ENCODE measurements around the gene LOXL1.

DNA sequence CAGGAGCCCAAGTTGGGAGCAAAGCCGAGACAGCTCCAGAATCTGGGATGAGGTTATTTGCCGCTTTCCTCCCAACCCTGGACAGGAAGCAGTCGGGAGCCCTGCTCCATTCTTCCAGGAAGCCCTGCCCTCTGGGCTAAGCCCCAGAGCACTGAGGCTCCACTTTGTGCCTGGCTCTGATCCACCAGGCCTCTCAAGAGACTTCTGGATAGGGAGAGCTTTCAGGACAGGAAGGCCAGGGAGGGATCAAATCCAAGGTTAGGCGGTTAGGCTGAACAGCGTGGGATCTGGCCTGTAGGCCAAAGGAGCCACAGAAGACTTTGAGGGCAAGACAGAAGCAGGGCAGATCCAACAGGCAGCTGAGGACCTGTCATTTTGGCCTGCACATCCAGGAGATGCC is 65.0 kb downstream of the LOXL1 start:
- TF ChIP-seq BACH2 (CRISPR knock-in tag; IDR thresholded peaks at IDR 0.05; ENCODE audit: borderline replicate concordance) = no peak
- no peak for TF ChIP-seq OSR1 (CRISPR knock-in tag; IDR thresholded peaks at IDR 0.05)
- no peak for TF ChIP-seq CREB5 (CRISPR knock-in tag; IDR thresholded peaks at IDR 0.05; ENCODE audit: low read depth)
- no peak for TF ChIP-seq RARB (CRISPR knock-in tag; IDR thresholded peaks at IDR 0.05)
- no peak for TF ChIP-seq CSDC2 (CRISPR knock-in tag; IDR thresholded peaks at IDR 0.05)
- TF ChIP-seq PPARA (CRISPR knock-in tag; IDR thresholded peaks at IDR 0.05; ENCODE audit: borderline replicate concordance) = no peak
